Thoracic aorta (tissue), 2 donors: Measurements from ENCODE around the gene EPHA8. TPM values are rescaled to one million over a fixed set of nuclear protein-coding genes. Genes with fewer than 3 reads are reported as not detected.

Source experiments
- ATAC-seq: fragments of 150-250 bp; one replicate; pipeline ENCODE4 v1.8.0; 2017; ENCODE audit warnings: low read depth; ENCODE audit not compliant: insufficient number of reproducible peaks, low FRiP score
- DNase-seq: peaks from one replicate; pipeline ENCODE4 v3.0.0-alpha.2; 2020; ENCODE audit warnings: low spot score
- H3K27ac ChIP-seq, 2 donors: fragments of 200-600 bp; sonication (generic); 1 replicate in 1 of 2; 2 replicates in 1 of 2; pipeline ENCODE4 v1.5.1; 2016; ENCODE audit warnings: mild to moderate bottlenecking in 2 of 2, moderate library complexity in 2 of 2
- H3K27me3 ChIP-seq: fragments of 200-600 bp; sonication (generic); replicated peaks from 2 replicates; pipeline ENCODE4 v1.6.0; 2016; ENCODE audit warnings: mild to moderate bottlenecking; ENCODE audit not compliant: insufficient read depth
- H3K36me3 ChIP-seq: fragments of 200-600 bp; sonication (generic); one replicate; pipeline ENCODE4 v1.5.1; 2016
- H3K4me1 ChIP-seq, 2 donors: fragments of 200-600 bp; sonication (generic); 1 replicate in 1 of 2; 2 replicates in 1 of 2; pipeline versions ENCODE4 v1.5.1 to v1.6.0; 2016; ENCODE audit warnings: low read depth in 2 of 2, mild to moderate bottlenecking in 1 of 2; ENCODE audit not compliant: control insufficient read depth in 1 of 2
- H3K4me3 ChIP-seq: fragments of 200-600 bp; sonication (generic); 2 replicates; pipeline ENCODE4 v1.5.1; 2016; ENCODE audit warnings: mild to moderate bottlenecking
- H3K9me3 ChIP-seq: fragments of 200-600 bp; sonication (generic); 2 replicates; pipeline ENCODE4 v1.5.1; 2016
- CTCF ChIP-seq: fragments of 200-600 bp; sonication (generic); IDR thresholded peaks from one replicate; pipeline ENCODE4 v1.5.1; 2019; ENCODE audit warnings: antibody characterized with exemption
- total RNA-seq, 2 donors: library from RNA; depleted of rRNA; stranded (reverse); fragments of >200 nt; gene quantifications; one replicate each; pipeline versions ENCODE4 v1.1.0 to v1.2.3, GENCODE V29; 2016

The EPHA8 gene
- total RNA-seq, 2 donors from 2014 or later: not detected

DNA sequence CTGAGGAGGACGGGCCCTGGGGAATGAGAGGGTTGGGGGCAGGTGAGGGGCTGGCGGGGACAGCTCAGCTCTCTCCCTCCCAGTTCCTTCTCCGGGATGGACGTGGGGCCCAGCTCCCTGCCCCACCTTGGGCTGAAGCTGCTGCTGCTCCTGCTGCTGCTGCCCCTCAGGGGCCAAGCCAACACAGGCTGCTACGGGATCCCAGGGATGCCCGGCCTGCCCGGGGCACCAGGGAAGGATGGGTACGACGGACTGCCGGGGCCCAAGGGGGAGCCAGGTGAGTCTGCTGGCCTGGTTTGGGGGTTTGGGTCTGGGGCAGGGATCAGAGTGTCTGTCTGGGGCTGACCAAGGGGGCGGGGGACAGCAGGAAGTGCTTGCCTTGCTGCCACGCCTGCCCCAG, 80.6 kb downstream of the EPHA8 start:
- Histone ChIP-seq H3K27me3 (no peaks in the 10 kb centered on the region), H3K4me3 (peak overlapping the region; percentile 61), H3K27ac (no peak overlapping the region), H3K9me3 (no peaks in the 10 kb centered on the region), H3K36me3 (no peaks in the 10 kb centered on the region), H3K4me1 (peaks cover 0 to 2% of the 10 kb centered on the region in 2 donors)
- no peak for ATAC-seq
- no peak for DNase-seq
- TF ChIP-seq CTCF: no peak

DNA sequence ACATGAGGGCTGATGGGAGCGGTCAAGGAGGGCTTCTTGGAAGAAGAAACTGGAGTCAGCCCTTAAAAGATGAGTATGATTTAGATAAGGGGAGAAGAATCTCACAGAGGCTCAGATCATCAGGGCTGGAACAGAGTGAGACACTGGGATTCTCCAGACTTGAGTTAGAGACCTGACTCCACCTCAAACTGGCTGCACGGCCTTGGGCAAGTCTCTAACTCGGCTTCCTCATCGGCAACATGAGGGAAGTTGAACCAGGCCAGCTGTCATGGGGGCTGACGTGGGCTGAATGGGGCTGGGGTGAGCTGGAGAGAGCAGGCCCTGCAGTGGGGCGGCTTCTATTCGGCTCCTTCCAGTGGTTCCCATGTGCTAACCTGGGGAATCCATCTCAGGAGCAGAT, 82.6 kb downstream of the EPHA8 start:
- DNase-seq (no peak), ATAC-seq (no peak)
- H3K27ac ChIP-seq: no peak overlapping the region
- no peaks in the 10 kb centered on the region for H3K27me3 ChIP-seq
- no peak for TF ChIP-seq CTCF
- no peaks in the 10 kb centered on the region for H3K36me3 ChIP-seq
- H3K9me3 ChIP-seq: no peaks in the 10 kb centered on the region
- peak overlapping the region; percentile 61 for H3K4me3 ChIP-seq
- peaks cover 0 to 2% of the 10 kb centered on the region in 2 donors for H3K4me1 ChIP-seq

GRCh38 chr1:22646384-22646783, 83.1 kb downstream of the EPHA8 start:
- ATAC-seq: no peak
- Histone ChIP-seq H3K4me3 (peak overlapping the region; percentile 61), H3K27ac (no peak overlapping the region), H3K9me3 (no peaks in the 10 kb centered on the region), H3K4me1 (peaks cover 0 to 2% of the 10 kb centered on the region in 2 donors), H3K27me3 (no peaks in the 10 kb centered on the region), H3K36me3 (no peaks in the 10 kb centered on the region)
- TF ChIP-seq CTCF: no peak
- DNase-seq: no peak

GRCh38 chr1:22650089-22650693, 86.9 kb downstream of the EPHA8 start:
- no peak for TF ChIP-seq CTCF
- Histone ChIP-seq H3K36me3 (no peaks in the 10 kb centered on the region), H3K4me1 (no peaks in the 10 kb centered on the region), H3K9me3 (no peaks in the 10 kb centered on the region), H3K27ac (no peak overlapping the region), H3K27me3 (no peaks in the 10 kb centered on the region), H3K4me3 (no peak overlapping the region)
- ATAC-seq (no peak), DNase-seq (no peak)

GRCh38 chr1:22651941-22652856, 88.9 kb downstream of the EPHA8 start:
- no peak for DNase-seq
- no peaks in the 10 kb centered on the region for H3K9me3 ChIP-seq
- H3K4me3 ChIP-seq: no peak overlapping the region
- no peak overlapping the region for H3K27ac ChIP-seq
- no peak for TF ChIP-seq CTCF
- no peaks in the 10 kb centered on the region for H3K4me1 ChIP-seq
- no peaks in the 10 kb centered on the region for H3K27me3 ChIP-seq
- ATAC-seq: no peak
- H3K36me3 ChIP-seq: no peaks in the 10 kb centered on the region
